Measurements from ENCODE around the gene ZNF30.
A peak's percentile ranks its signal among the peaks of the same experiment; 100 is the strongest.
"Not testable (repeated sequence)": the region's sequence is repeated elsewhere in the genome, so short reads cannot be mapped to it uniquely, and the experiment has no call there.

Gene ZNF30

DNA sequence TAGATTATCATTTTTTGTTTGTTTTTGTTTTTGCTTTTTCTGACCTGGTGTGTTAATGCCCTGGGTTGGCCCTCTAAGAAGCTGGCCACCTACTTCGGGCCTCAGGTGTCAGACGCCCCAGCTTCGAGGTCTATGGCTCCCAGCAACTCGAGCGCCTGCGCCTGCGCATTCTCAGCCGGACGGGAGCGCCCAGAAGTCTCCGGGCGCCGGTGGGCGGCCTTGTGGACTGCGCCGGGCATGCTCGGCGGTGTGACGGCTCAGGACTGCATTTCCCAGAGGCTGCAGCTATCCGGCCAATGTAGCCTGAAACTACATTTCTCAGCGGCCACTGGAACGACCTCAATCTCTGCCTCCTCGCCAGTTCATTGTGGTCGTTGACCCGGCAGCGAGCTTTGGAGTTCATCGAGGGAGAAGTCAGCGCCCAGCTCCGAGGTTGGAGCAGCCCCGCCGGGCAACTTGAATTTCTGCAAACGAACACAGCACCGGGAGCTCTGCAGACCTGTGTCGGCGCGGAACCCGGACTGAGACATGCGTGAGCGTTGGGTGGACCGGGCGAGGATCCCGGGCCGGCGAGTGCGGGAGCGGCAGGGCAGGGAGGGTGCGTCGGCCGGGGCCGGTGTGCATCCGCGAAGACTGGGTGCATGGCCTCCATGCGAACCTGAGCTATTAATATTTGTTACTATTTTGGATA, at the start of gene ZNF30:
ZNF30 (plus strand) TSS at position 219 of the 691 bp plus-strand sequence. CDS start 3,045 bp downstream, outside the sequence.
- DNase-seq: peak; percentile 13 to 92 (median 89)

DNA sequence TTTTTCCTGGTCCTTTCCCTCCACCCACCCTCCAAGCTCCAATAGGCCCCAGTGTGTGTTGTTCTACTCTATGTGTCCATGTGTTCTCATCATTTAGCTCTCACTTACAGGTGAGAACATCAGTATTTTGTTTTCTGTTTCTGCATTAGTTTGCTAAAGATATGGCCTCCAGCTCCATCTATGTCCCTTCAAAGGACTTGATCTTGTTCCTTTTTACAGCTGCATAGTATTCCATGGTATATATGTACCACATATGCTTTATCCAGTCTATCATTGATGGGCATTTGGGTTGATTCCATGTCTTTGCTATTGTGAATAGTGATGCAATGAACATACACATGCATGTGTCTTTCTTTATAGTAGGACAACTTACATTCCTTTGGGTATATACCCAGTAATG, 47.1 kb upstream of the ZNF30 start:
- DNase-seq: no peak

DNA sequence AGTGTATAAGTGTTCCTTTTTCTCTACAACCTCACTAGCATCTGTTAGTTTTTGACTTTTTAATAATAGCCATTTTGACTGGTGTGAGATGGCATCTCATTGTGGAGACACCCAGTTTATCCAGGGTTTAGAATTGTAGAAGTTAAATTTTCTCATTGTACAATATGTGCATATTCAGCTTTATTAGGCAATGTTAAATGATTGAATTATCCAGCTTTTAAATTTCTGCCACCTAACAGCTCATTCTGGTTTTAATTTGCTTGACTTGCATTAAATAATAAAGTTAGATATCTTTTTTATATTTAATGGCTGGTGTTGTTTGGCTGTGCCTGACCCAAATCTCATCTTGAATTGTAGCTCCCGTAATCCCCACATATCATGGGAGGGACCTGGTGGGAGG, 46.7 kb upstream of the ZNF30 start:
- no peak for DNase-seq

DNA sequence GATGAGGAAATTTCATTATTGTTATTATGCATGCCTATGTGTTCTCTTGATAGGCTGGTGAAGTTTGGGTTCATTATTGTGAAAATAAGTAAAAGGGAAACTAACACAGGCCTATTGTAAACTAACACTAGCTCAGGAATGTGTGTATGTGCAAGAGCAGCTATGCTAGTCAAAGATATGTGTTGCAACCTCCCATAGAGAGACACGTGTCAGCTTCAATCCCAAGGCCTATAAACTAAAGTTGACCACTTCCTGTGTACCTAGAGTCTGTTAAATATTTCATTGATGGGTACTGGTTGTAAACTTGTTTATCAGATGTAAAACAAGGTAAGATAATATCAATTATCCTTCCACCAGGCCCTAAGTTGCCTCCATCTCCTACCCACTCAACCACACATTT, 44.7 kb upstream of the ZNF30 start:
- DNase-seq: no peak

DNA sequence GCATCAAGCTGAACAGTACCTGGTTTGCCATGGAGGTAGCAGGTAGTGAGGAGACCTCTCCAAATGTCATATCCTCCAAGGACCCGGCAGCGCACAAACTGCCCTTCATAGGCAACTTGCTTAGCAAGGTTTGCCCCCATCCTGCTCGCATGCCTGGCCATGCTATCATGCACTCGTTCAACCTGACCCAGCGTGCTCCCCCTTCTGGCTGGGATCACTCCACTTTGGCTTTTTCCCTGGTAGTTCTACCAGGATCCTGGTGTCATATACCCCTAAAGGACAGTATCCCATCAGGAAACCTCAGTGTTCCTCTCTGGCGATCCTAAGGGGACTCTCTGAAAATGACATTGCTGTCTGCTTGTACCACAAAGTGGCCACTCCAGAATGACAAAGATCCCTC, 38.6 kb upstream of the ZNF30 start:
- DNase-seq: no peak

DNA sequence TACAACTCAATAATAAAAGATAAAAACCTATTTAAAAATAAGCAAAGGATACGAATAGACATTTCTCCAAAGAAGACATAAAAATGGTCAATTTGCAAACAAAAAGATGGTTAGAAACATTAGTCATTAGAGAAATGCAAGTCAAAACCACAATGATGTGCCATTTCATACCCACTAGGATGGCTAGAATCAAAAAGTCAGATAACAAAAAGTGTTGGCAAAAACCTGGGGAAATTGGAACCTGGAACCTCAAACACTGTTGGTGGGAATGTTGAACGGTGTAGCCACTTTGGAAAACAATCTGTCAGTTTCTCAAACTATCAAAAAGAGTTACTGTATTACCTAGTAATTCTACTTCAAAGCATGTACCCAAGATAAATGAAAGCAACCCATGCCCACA, 26.5 kb upstream of the ZNF30 start:
- no peak for DNase-seq

DNA sequence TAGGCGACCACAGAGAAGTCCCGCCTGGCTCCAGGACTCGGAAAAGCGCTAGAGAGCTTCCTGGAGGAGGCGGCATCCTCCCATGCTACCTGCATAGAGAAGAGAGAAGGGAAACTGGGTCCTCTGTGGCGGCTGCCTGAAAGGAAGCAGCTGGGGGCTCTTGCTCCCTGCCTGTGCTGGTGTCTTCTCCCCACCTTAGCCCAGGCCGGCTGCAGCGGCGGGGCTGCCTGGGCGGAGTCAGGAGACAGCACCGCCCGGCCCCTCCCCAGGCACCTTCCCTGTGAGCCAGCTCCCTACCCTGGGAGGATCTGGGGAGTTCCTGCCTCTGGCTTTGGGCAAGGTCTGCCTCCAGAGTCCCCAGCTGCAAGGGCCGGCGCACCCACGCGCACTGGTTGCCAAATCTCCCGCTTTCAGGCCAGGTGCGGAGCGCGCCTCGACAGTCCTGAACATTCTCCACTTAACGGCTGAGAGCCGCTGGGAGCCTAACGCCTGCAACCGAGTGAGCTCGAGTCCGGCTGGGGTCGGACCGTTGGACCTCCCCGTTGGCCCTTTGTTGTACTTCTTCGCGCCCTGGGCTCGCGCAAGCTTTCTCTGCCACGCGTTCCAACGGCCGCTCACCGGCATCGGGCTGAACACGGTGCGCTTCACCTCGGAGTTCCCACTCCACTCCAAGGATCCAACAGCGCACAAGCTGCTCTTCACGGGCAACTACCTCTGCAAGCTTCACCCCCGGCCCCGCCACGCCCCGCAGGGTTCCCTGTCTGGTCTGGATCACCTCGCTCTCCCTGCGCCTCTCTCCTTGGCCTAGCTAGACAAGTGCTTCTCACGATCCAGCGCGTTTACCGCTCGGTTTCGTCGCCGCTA, 21.8 kb upstream of the ZNF30 start:
- no peak for DNase-seq

DNA sequence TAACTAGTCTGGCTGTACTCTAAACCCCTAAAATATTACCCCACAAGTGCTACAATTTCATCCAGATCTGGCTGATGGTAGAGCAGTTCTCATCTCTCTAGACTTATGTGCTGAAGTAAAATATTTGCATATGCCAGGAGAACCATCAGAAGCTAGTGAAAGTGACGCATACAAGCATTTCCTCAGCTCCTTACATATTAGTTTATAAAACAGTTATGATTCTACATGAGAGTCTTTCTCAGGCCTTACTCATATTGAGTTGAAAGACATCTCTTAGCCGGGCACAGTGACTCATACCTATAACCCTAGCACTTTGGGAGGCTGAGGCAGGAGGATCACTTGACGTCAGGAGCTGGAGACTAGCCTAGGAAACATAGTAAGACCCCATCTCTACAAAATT, 15.9 kb upstream of the ZNF30 start:
- no peak for DNase-seq

DNA sequence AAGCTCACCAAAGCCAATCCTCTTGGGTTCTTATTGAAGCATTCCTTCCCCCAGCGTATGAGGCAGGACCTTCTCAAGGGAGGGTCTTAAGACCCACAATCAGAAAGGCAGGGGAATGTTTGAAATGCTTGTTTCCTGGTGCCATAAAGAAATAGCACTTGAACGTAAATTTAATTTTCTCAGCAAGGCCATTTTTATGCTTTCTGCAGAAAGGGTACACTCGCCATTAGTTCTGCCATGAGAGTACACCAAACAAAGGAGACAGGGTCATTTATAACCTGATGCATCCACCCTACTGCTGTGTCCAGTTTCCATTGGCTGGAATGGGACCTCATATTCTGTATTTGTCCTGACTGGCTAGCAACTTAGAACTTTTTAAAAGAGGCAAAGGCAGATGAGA, 9.6 kb upstream of the ZNF30 start:
- DNase-seq: not testable (repeated sequence)

DNA sequence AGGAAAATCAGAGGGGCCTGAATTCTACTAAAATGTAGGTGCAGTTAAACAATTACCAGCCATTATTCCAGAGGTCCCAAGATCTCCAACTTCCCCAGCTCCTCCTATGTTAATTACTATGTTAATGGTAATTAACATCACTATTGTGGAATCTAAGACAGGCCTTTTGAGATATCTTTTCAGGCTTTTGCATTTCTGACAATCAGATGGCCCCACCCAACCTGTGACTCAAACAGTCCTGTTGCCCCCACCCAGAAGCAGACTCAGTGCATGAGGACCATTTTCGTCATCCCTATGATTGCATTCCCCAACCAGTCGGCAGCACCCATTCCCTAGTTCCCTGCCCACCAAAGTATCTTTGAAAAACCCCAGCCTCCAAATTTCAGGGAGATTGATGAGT, 8.5 kb upstream of the ZNF30 start:
- DNase-seq: no peak

DNA sequence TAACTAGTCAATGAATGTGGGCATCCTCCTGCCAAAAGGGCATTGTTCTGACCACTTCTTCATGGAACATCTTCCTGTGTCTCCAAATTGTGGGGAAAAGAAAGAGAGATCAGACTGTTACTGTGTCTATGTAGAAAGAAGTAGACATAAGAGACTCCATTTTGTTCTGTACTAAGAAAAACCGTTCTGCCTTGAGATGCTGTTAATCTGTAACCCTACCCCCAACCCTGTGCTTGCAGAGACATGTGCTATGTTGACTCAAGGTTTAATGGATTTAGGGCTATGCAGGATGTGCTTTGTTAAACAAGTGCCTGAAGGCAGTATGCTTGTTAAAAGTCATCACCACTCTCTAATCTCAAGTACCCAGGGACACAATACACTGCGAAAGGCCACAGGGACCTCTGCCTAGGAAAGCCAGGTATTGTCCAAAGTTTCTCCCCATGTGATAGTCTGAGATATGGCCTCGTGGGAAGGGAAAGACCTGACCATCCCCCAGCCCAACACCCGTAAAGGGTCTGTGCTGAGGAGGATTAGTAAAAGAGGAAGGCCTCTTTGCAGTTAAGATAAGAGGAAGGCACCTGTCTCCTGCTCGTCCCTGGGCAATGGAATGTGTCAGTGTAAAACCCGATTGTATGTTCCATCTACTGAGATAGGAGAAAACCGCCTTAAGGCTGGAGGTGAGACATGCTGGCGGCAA, 6.5 kb upstream of the ZNF30 start:
- DNase-seq: peak in 2 of 3 experiments; percentile 49 to 61

DNA sequence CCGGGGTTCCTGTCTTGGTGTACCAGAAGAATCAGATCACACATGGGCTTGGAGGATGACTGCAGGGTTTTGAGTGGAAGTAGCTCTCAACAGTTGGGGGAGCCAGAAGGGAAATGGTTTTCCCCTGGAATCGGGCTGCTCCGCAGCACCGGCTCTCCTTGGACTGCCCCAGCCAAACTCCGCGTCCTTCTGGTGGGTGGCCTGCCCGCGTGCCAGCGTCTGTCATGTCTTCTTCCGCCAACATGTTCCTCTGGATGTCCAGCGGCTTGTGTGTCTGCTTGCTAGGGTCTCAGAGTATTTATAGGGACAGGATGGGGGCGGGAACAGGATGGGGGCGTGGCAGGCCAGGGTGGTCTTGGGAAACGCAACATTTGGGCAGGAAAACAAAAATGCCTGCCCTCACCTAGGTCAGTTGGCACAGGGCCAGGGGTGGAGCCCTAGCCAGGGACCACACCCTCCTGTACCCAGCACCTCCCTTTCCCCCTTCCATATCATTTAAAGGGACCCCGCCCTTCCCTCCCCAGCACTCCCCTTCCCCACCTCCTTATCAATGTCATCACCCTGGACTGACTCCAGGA, 1.3 kb upstream of the ZNF30 start:
- no peak for DNase-seq

DNA sequence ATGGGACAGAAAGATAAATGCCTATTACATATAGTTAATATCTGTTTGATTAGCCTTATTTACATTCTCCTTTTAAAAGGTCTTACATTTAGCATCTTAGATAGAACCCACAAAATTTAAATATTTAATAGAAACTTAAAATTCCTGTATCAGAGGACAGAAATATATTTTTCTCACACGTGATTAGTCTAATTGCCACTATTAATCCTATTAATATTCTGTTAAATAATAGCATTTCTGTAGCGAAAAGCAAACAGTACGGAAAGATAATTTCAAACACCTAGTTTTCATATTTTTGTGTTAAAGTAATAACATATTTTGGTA, 380 bp upstream of the ZNF30 start:
- DNase-seq: no peak

DNA sequence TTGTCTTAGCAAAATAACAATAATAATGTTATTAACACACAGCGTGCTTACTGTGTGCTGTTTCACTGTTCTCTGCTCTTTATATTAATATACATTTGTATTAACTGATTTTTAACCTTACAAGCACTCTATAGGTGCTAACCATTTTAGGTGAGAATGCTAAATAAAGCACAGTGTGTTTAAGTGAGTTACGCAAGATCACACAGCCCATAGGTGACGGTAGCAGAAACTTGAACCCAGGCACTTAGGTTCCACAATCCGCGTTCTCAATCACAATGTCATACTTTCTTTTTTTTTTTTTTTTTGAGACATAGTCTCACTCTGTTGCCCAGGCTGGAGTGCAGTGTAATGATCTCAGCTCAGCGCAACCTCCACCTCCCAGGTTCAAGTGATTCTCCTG, 5.8 kb downstream of the ZNF30 start:
- no peak for DNase-seq

DNA sequence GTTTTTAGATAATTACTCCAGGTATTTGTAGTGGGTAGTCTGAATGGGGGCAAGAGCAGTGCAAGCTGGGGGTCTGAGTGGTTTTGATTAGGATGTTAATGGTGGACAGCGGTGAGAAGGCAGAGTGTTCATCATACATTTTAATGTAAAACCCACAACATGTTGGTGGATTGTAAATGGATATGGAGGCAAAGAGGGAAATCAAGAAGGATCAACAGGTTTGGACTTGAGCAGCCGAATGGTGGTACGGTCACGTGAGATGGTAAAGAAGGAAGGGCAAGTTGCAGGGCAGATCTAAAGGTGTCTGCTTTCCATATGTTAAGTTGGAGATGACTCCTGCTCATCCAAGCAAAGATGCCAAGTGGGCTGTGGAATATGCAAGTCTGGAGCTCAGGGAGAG, 9.5 kb downstream of the ZNF30 start:
- no peak for DNase-seq

DNA sequence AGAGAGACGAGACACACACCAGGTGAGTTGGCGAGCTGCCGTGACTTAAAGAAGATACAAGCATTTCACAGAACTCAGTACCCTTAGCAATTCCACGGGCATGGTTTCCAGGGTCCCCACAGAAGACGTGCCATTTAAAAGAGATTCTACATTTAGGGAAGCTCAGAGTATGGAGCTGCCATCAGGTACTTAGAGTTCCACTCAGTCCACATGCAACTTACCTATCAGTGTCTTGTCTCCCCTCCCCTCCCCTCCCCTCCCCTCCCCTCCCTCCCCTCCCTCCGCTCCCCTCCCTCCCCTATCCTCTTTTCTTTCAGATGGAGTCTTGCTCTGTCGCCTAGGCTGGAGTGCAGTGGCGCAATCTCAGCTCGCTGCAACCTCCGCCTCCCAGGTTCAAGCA, 12.2 kb downstream of the ZNF30 start:
- no peak for DNase-seq

DNA sequence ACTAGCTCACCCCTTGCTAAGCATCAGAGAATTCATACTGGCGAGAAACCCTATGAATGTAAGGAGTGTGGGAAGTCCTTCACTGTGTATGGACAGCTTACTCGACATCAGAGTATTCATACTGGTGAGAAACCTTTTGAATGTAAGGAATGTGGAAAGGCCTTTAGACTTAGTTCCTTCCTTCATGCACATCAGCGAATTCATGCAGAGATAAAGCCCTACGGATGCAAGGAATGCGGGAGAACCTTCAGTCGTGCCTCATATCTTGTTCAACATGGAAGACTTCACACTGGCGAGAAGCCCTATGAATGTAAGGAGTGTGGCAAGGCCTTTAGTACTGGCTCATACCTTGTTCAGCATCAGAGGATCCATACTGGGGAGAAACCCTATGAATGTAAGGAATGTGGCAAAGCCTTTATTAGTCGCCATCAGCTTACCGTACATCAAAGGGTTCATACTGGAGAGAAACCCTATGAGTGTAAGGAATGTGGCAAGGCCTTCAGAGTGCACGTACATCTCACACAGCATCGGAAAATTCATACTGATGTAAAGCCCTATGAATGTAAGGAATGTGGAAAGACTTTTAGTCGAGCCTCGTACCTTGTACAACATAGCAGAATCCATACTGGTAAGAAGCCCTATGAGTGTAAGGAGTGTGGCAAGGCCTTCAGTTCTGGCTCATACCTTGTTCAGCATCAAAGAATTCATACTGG, 17.3 kb downstream of the ZNF30 start:
- DNase-seq: no peak

DNA sequence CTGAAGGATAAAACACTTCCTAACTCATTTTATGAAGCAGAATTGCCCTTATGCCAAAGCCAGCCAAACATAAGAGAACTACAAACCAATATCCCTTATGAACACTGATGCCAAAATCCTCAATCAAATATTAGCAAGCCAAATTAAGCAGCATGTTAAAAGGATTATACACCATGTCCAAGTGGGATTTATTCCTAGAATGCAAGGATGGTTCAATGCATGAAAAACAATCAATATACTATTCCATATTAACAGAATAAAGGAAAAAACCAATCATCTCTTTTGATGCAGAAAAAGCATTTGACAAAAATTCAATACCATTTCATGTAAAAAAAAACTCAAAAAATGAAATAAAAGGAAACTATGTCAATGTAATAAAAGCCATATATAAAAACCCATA, 26.4 kb downstream of the ZNF30 start:
- no peak for DNase-seq

DNA sequence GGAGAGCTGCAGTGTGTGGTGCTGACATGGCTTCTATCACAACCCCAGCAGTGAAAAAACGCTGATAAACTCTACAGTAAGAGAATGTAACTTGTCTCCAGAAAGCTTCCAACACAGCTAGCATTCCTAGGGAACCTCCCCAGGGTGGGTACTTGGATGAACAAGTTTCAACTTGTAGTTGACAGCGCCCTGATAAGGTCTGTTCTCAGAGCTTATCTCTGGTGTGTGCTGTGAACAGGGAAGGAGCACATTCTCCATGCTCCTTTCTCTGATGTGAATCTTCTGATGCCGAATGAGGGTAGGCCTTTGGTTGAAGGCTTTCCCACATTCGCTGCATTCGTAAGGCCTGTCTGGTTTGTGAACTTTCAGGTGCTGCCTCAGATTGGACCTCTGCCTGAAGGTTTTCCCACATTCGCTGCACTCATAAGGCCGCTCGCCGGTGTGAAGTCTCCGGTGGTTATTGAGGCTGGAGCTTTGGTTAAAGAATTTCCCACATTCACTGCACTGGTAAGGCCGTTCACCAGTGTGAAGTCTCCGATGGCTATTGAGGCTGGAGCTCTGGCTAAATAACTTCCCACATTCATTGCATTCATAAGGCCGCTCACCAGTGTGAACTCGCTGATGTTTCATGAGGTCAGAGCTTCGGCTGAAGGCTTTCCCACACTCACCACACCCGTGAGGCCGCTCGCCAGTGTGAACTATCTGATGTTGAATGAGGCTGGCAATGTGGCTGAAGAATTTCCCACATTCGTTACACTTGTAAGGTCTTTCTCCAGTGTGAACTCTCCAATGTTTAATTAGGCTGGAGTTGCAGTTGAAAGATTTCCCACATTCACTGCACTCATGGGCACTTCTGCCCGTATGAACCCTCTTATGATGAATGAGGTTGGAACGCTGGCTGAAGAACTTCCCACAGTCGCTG, 31.4 kb downstream of the ZNF30 start:
- DNase-seq: no peak

DNA sequence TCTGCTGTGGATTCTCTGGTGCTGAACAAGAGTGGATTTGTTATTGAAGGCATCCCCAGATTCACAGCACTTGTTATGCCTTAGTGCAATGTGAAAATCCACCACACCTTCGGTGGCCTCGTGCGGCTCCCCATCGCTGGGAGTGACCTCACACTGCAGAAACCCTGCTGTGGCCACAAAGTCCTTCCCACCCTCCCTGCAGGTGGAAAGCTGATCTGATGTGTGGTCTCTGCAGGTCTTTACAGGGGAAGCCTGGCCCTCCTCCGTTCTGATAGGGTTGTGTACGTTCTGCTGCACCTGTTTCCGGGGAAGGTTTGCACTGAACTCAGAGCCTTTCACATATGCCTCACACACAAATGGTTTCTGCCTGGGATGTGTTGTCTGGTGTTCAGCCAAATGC, 32.3 kb downstream of the ZNF30 start:
- no peak for DNase-seq

DNA sequence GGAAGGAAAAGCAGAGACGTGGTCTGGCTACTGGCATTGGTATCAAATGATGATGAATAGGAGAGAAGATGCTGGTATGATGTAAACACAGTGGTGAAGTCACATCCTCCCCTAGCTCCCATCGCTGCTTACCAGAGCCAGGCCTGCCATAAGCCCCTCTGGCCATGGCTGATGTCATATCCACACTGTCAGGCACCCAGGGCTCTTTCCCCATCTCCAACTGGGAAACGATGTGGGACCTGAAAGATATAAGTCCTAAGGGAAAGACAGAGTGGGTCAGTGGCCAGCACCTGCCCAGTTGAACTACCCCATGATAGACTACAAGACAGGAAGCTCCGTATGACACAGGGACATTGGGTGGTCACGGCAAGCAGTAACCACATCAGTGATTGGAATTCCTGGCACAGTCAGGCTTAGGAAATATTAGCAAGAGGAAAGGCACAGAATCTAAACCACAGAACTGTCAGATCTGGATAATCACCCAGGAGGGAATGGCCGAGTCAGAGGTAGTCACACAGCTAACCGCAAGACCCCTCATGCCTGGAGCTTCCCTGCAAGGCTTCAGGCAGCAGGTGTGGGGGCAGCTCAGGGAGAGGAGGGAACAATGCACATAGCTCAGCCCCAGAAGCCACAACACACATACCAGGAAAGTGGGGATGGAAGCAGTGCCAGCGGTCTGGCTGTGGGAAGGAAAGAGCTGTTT, 33.6 kb downstream of the ZNF30 start:
- DNase-seq: no peak
